Left cardiac atrium (tissue), 2 donors: ENCODE data around the gene RNF7. TPM values are rescaled to one million over a fixed set of nuclear protein-coding genes. Genes with fewer than 3 reads are reported as not detected.

Source experiments
- total RNA-seq, 2 donors: library from RNA; stranded (reverse); fragmentation: NEBNext Ultra II Directional; extraction: Animal tissue kit (Norgen Biotek cat#: 25700); gene quantifications; one replicate each; pipeline ENCODE4 v1.2.1, GENCODE V29; 2021
- donor health status: DM: no; HTN: yes; CAD: no; lungs with severe emphysema.
- donor health status: DM: yes; HTN: yes; CAD: no.

Gene RNF7
- total RNA-seq, 2 donors from 2014 or later = 70.2 to 76.0 TPM

Other genes with a start within 250 kb of the RNF7 start
- gene GRK7, start 25.1 kb downstream of the RNF7 start, total RNA-seq = not detected
- gene ATP1B3, start 138.3 kb downstream of the RNF7 start, total RNA-seq = 100 to 1,000 TPM in 1 of 2 donors, 10 to 100 TPM in 1; 68.0 to 117 TPM